ENCODE results near the gene AASDH. TPM values are rescaled to one million over a fixed set of nuclear protein-coding genes. Genes with fewer than 3 reads are reported as not detected.

The AASDH gene
- total RNA-seq, 1 experiment from 2014 or later, result 12.6 TPM

GRCh38 chr4:56356650-56357049, 30.6 kb downstream of the AASDH start:
- Mint-ChIP-seq H3K27ac (no peak overlapping the region), H3K9me3 (peaks cover 16% of the 10 kb centered on the region), H3K27me3 (ENCODE audit: low read depth) (no peaks in the 10 kb centered on the region), H3K4me3 (no peak overlapping the region), H3K4me1 (no peaks in the 10 kb centered on the region), H3K36me3 (peaks cover 38% of the 10 kb centered on the region)
- CTCF ChIA-PET, result no interaction called here
- TF ChIP-seq ZNF317 (CRISPR knock-in tag; IDR thresholded peaks at IDR 0.05; ENCODE audit: borderline replicate concordance, low read depth), result peak; percentile 81
- no peak for TF ChIP-seq SP1 (CRISPR knock-in tag; conservative IDR thresholded peaks at IDR 0.05)
- POLR2A ChIA-PET, result no interaction called here
- no peak for ATAC-seq
- DNase-seq (ENCODE audit: low spot score), result no peak

GRCh38 chr4:56348576-56348975, 38.7 kb downstream of the AASDH start:
- no peak overlapping the region for H3K4me3 Mint-ChIP-seq
- ATAC-seq (peak; percentile 81), DNase-seq (ENCODE audit: low spot score) (no peak)
- H3K27me3 Mint-ChIP-seq (ENCODE audit: low read depth), result no peaks in the 10 kb centered on the region
- TF ChIP-seq ZNF138 (CRISPR knock-in tag; conservative IDR thresholded peaks at IDR 0.05) (no peak), ZNF532 (CRISPR knock-in tag; IDR thresholded peaks at IDR 0.05; ENCODE audit: borderline replicate concordance) (no peak), MAX (CRISPR knock-in tag; IDR thresholded peaks at IDR 0.05) (no peak), SP1 (CRISPR knock-in tag; conservative IDR thresholded peaks at IDR 0.05) (no peak), ZNF232 (CRISPR knock-in tag; IDR thresholded peaks at IDR 0.05) (no peak), CREM (CRISPR knock-in tag; IDR thresholded peaks at IDR 0.05) (no peak), ZNF512 (CRISPR knock-in tag; IDR thresholded peaks at IDR 0.05; ENCODE audit: borderline replicate concordance) (no peak), GTF2I (CRISPR knock-in tag; conservative IDR thresholded peaks at IDR 0.05) (no peak), ZMAT4 (CRISPR knock-in tag; IDR thresholded peaks at IDR 0.05) (no peak), ZNF423 (CRISPR knock-in tag; IDR thresholded peaks at IDR 0.05) (no peak), AFF4 (CRISPR knock-in tag; IDR thresholded peaks at IDR 0.05; ENCODE audit: borderline replicate concordance) (no peak), MYBL2 (CRISPR knock-in tag; IDR thresholded peaks at IDR 0.05) (no peak), E2F4 (CRISPR knock-in tag; IDR thresholded peaks at IDR 0.05; ENCODE audit: borderline replicate concordance, low read depth) (no peak), ZNF425 (CRISPR knock-in tag; conservative IDR thresholded peaks at IDR 0.05) (no peak), NFATC4 (CRISPR knock-in tag; IDR thresholded peaks at IDR 0.05) (no peak), ZBTB21 (CRISPR knock-in tag; IDR thresholded peaks at IDR 0.05; ENCODE audit: borderline replicate concordance) (no peak)
- H3K9me3 Mint-ChIP-seq, result no peaks in the 10 kb centered on the region
- POLR2A ChIA-PET, result interaction anchor here (1.4 kb wide), 1 partner anchor 39 kb away, joined by 5 read pairs; the partner anchor contains the start of gene AASDH
- peak overlapping the region; percentile 49; the same call in 1 of the 2 replicates for H3K27ac Mint-ChIP-seq
- peaks cover 11% of the 10 kb centered on the region for H3K4me1 Mint-ChIP-seq
- CTCF ChIA-PET, result interaction anchor here (0.7 to 1.5 kb wide), 2 partner anchors 9 to 400 kb away, joined by 3 read pairs; partner anchors contain the start of gene CEP135
- peaks cover 19% of the 10 kb centered on the region for H3K36me3 Mint-ChIP-seq
